Measurements from ENCODE around the gene COL13A1. TPM values are rescaled to one million over a fixed set of nuclear protein-coding genes. Genes with fewer than 3 reads are reported as not detected.

COL13A1 gene
- polyA plus RNA-seq, 1 donor: 9.6 TPM

DNA sequence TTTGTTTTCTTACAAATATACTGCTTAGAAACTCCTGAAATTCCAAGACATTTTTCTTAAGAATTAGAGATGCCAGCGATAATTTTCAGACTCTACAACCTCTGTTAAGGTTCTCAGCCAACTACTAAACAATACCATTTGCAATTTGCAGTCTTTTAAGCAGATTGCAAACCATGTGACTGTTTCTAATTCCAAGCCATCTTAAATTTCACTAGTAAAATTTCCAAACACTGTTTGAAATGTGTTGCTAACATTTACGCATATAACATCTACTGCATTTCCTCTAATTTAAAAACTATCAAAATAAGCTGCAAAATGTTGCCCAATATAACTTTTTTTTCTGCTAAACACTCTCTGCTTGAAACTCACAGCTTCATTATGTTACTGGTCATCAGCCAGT, 194.9 kb downstream of the COL13A1 start:
- Histone ChIP-seq H3K27me3 (ENCODE audit: control insufficient read depth, insufficient read depth, low read length) (peaks cover 4% of the 10 kb centered on the region), H3K27ac (ENCODE audit: low read length) (no peak overlapping the region), H3K36me3 (ENCODE audit: control insufficient read depth, insufficient read depth, low read length) (no peaks in the 10 kb centered on the region), H3K4me1 (ENCODE audit: control insufficient read depth, insufficient read depth, low read length) (no peaks in the 10 kb centered on the region), H3K4me3 (ENCODE audit: low read length) (no peak overlapping the region), H3K9me3 (ENCODE audit: control insufficient read depth, low read depth, low read length) (no peaks in the 10 kb centered on the region)
- 90% methylated on average over 2 of the region's 2 CpGs for WGBS (ENCODE audit: insufficient coverage, low lambda C conversion rate)
- no peak for DNase-seq

DNA sequence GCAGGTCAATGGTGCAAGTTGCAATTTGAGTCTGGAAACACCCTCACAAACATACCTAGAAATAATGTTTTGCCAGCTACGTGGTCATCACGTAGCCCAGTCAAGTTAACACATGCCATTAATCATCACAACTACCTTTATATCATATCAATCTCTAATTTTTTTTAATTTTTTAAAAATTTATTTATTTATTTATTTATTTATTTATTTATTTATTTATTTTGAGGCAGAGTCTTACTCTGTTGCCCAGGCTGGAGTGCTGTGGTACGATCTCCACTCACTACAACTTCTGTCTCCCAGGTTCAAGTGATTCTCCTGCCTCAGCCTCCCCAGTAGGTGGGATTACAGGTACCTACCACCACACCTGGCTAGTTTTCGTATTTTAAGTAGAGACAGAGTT, 198.6 kb downstream of the COL13A1 start:
- Histone ChIP-seq H3K4me1 (ENCODE audit: control insufficient read depth, insufficient read depth, low read length) (no peaks in the 10 kb centered on the region), H3K36me3 (ENCODE audit: control insufficient read depth, insufficient read depth, low read length) (no peaks in the 10 kb centered on the region), H3K27ac (ENCODE audit: low read length) (no peak overlapping the region), H3K27me3 (ENCODE audit: control insufficient read depth, insufficient read depth, low read length) (peaks cover 4% of the 10 kb centered on the region), H3K9me3 (ENCODE audit: control insufficient read depth, low read depth, low read length) (no peaks in the 10 kb centered on the region), H3K4me3 (ENCODE audit: low read length) (no peak overlapping the region)
- no peak for DNase-seq
- WGBS (ENCODE audit: insufficient coverage, low lambda C conversion rate): no CpG with 5 or more reads among the region's 4 CpGs

DNA sequence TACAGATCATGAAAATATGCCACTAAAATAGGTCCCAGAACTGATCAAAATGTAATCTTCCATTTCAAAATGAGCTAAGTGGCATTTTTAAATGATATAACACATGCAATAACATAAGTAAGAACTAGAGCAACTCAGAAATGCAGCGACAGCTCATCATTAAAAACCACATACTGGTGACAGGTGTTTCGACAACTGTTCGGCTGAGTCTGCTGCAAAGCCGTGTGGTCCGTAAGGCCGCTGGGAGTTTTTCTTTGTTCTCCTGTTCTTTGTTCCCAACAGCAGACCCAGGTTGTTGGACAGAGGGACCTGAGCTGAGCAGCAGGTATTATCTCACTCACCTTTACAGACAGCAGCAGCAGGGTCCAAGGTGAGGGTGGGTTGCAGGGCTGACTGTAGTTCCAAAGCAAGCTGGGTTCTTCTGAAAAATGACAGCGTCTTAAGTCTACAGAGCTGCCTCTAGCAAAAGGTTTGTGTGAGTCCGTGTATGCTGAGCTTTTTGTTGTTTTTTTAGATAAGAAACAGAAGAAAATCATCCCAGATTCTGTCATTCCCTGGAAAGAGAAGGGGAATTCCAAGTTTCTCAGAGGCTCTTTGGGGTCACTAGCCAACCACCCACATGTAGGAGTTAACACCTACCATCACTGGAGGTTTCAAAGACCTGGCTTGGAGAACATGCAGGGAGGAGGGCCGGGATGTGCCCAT, 205.6 kb downstream of the COL13A1 start:
- Histone ChIP-seq H3K27ac (ENCODE audit: low read length) (no peak overlapping the region), H3K4me3 (ENCODE audit: low read length) (no peak overlapping the region), H3K36me3 (ENCODE audit: control insufficient read depth, insufficient read depth, low read length) (no peaks in the 10 kb centered on the region), H3K4me1 (ENCODE audit: control insufficient read depth, insufficient read depth, low read length) (no peaks in the 10 kb centered on the region), H3K9me3 (ENCODE audit: control insufficient read depth, low read depth, low read length) (no peaks in the 10 kb centered on the region), H3K27me3 (ENCODE audit: control insufficient read depth, insufficient read depth, low read length) (peaks cover 6% of the 10 kb centered on the region)
- no CpG with 5 or more reads among the region's 9 CpGs for WGBS (ENCODE audit: insufficient coverage, low lambda C conversion rate)
- DNase-seq: no peak

Other genes starting within 250 kb of the COL13A1 start
- 3.1 TPM for gene NEUROG3, start 228.5 kb upstream of the COL13A1 start, polyA plus RNA-seq
- gene FAM241B, start 171.7 kb upstream of the COL13A1 start, polyA plus RNA-seq: 6.4 TPM

Data from large intestine (tissue), 3 donors.